Liver (tissue), 3 donors: ENCODE measurements around the gene EYA4.

Experiments used
- TAF1 ChIP-seq: conservative IDR thresholded peaks from 2 replicates; pipeline ENCODE4 v1.6.1; 2016; ENCODE audit warnings: antibody characterized with exemption, mild to moderate bottlenecking
- ZBTB33 ChIP-seq: IDR thresholded peaks from 2 replicates; pipeline ENCODE4 v1.6.1; 2016; ENCODE audit warnings: antibody characterized with exemption
- TF ChIP-seq, protein P1 (sequence below): IDR thresholded peaks from 2 replicates; pipeline ENCODE4 v1.6.1; 2016; ENCODE audit warnings: antibody characterized with exemption
- TF ChIP-seq, protein P2 (sequence below): fragments of 150-350 bp; IDR thresholded peaks from 2 replicates; pipeline ENCODE4 v1.5.1; 2017; ENCODE audit warnings: improper control_type of control experiment, low read depth, low read length; ENCODE audit not compliant: missing input control
- TF ChIP-seq, protein P3 (sequence below): IDR thresholded peaks from 2 replicates; pipeline ENCODE4 v1.6.1; 2016; ENCODE audit warnings: antibody characterized with exemption, mild to moderate bottlenecking
- donor health status: healthy.
- donor health status: healthy.

GRCh38 chr6:133241901-133242636 is 912 bp downstream of the EYA4 start:
- TF ChIP-seq TAF1, result no peak
- TF ChIP-seq, protein P1, sequence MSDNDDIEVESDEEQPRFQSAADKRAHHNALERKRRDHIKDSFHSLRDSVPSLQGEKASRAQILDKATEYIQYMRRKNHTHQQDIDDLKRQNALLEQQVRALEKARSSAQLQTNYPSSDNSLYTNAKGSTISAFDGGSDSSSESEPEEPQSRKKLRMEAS, result no peak
- TF ChIP-seq ZBTB33, result no peak
- TF ChIP-seq, protein P2, sequence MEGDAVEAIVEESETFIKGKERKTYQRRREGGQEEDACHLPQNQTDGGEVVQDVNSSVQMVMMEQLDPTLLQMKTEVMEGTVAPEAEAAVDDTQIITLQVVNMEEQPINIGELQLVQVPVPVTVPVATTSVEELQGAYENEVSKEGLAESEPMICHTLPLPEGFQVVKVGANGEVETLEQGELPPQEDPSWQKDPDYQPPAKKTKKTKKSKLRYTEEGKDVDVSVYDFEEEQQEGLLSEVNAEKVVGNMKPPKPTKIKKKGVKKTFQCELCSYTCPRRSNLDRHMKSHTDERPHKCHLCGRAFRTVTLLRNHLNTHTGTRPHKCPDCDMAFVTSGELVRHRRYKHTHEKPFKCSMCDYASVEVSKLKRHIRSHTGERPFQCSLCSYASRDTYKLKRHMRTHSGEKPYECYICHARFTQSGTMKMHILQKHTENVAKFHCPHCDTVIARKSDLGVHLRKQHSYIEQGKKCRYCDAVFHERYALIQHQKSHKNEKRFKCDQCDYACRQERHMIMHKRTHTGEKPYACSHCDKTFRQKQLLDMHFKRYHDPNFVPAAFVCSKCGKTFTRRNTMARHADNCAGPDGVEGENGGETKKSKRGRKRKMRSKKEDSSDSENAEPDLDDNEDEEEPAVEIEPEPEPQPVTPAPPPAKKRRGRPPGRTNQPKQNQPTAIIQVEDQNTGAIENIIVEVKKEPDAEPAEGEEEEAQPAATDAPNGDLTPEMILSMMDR, result no peak
- TF ChIP-seq, protein P3, sequence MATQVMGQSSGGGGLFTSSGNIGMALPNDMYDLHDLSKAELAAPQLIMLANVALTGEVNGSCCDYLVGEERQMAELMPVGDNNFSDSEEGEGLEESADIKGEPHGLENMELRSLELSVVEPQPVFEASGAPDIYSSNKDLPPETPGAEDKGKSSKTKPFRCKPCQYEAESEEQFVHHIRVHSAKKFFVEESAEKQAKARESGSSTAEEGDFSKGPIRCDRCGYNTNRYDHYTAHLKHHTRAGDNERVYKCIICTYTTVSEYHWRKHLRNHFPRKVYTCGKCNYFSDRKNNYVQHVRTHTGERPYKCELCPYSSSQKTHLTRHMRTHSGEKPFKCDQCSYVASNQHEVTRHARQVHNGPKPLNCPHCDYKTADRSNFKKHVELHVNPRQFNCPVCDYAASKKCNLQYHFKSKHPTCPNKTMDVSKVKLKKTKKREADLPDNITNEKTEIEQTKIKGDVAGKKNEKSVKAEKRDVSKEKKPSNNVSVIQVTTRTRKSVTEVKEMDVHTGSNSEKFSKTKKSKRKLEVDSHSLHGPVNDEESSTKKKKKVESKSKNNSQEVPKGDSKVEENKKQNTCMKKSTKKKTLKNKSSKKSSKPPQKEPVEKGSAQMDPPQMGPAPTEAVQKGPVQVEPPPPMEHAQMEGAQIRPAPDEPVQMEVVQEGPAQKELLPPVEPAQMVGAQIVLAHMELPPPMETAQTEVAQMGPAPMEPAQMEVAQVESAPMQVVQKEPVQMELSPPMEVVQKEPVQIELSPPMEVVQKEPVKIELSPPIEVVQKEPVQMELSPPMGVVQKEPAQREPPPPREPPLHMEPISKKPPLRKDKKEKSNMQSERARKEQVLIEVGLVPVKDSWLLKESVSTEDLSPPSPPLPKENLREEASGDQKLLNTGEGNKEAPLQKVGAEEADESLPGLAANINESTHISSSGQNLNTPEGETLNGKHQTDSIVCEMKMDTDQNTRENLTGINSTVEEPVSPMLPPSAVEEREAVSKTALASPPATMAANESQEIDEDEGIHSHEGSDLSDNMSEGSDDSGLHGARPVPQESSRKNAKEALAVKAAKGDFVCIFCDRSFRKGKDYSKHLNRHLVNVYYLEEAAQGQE, result no peak
